Thyroid gland (tissue), 4 donors: ENCODE measurements around the gene ZNF668. TPM values are rescaled to one million over a fixed set of nuclear protein-coding genes. Genes with fewer than 3 reads are reported as not detected.

Source experiments
- DNase-seq, 2 donors: peaks; one replicate each; pipeline ENCODE4 v3.0.0-alpha.2; 2019
- H3K27ac ChIP-seq, 3 donors: fragments of 200-600 bp; sonication (generic); 1 replicate in 2 of 3; 2 replicates in 1 of 3; pipeline ENCODE4 v1.5.1; 2016 to 2019; ENCODE audit warnings: mild to moderate bottlenecking in 1 of 3, moderate library complexity in 1 of 3
- H3K27me3 ChIP-seq: fragments of 200-600 bp; sonication (generic); one replicate; pipeline ENCODE4 v1.5.1; 2019
- H3K36me3 ChIP-seq, 2 donors: fragments of 200-600 bp; sonication (generic); one replicate each; pipeline ENCODE4 v1.5.1; 2016 to 2019
- H3K4me1 ChIP-seq, 2 donors: fragments of 200-600 bp; sonication (generic); one replicate each; pipeline ENCODE4 v1.5.1; 2017 to 2019
- H3K4me3 ChIP-seq, 3 donors: fragments of 200-600 bp; sonication (generic); replicated peaks in 1 of 3; 1 replicate in 2 of 3; 2 replicates in 1 of 3; pipeline ENCODE4 v1.5.1; 2016; ENCODE audit warnings: mild to moderate bottlenecking in 1 of 3
- H3K9me3 ChIP-seq: fragments of 200-600 bp; sonication (generic); one replicate; pipeline ENCODE4 v1.5.1; 2017
- CTCF ChIP-seq, 6 experiments: fragments of 200-600 bp in 3 of 6; fragments of 450-650 bp in 3 of 6; sonication (generic) in 3 of 6; IDR thresholded peaks; one replicate each; pipeline ENCODE4 v1.5.1; 2016 to 2019; ENCODE audit warnings: antibody characterized with exemption in 6 of 6, mild to moderate bottlenecking in 2 of 6, inconsistent platforms in 1 of 6, moderate library complexity in 1 of 6
- POLR2A ChIP-seq, 2 donors: fragments of 450-650 bp; IDR thresholded peaks; one replicate each; pipeline ENCODE4 v1.6.1; 2017; ENCODE audit warnings: antibody characterized with exemption in 2 of 2, mild to moderate bottlenecking in 2 of 2, moderate library complexity in 1 of 2
- WGBS, 2 donors: methylation state at CpG; one replicate each; pipeline ENCODE4 v1.1.5; 2017; 5-methylcytosine and 5-hydroxymethylcytosine counted together
- intact Hi-C: fragments of 100-400 bp; cut with DNase I; formaldehyde crosslinking; loops from one replicate; pipeline ENCODE4 v1.15.1; 2023
- total RNA-seq, 4 donors: library from RNA; depleted of rRNA; stranded (reverse); fragments of >200 nt; gene quantifications; one replicate each; pipeline ENCODE4 v1.2.3, GENCODE V29; 2016

Gene ZNF668
- total RNA-seq, 4 donors from 2014 or later = 9.0 to 15.2 (median 11.9) TPM

- H3K9me3 ChIP-seq = no peaks in the 10 kb centered on the region
- 0% methylated on average over 19 to 42 of the region's 69 CpGs for WGBS, 2 donors
- intact Hi-C loops = loop anchor here (10.0 kb wide), 1 partner anchor 80 kb away; no protein-coding TSS in a partner anchor
- peak within 1 kb of the TSS; percentile 47 to 65 (median 58) for H3K4me3 ChIP-seq
- peaks cover 9% of the 10 kb centered on the region in 2 donors for H3K4me1 ChIP-seq
- H3K27ac ChIP-seq = peak within 1 kb of the TSS; percentile 51 to 81 (median 75)
- H3K27me3 ChIP-seq = no peaks in the 10 kb centered on the region
- TF ChIP-seq POLR2A (IDR thresholded peaks at IDR 0.05) (peak in 1 of 2 donors; percentile 80), CTCF (IDR thresholded peaks at IDR 0.05) (no peak)
- H3K36me3 ChIP-seq = peaks cover 4 to 6% of the 10 kb centered on the region in 2 donors
- peak; percentile 96 to 97 for DNase-seq
These were observed 20.5 kb upstream of the ZNF668 start, which contains the start of gene VKORC1 for GRCh38 chr16:31094424-31095120. Gene VKORC1, minus strand, starts transcription at chr16:31094797. Its CDS starts 68 bp downstream, at chr16:31094729.

- DNase-seq = peak; percentile 25 to 33
- TF ChIP-seq POLR2A (IDR thresholded peaks at IDR 0.05) = no peak
- TF ChIP-seq CTCF (IDR thresholded peaks at IDR 0.05) = no peak
- Histone ChIP-seq H3K27ac (peak overlapping the region; percentile 51 to 81 (median 75)), H3K4me3 (peak overlapping the region; percentile 47 to 65 (median 58)), H3K4me1 (peaks cover 9% of the 10 kb centered on the region in 2 donors), H3K27me3 (no peaks in the 10 kb centered on the region), H3K36me3 (peaks cover 4 to 6% of the 10 kb centered on the region in 2 donors), H3K9me3 (no peaks in the 10 kb centered on the region)
- WGBS, 2 donors = 0 to 2% methylated on average over 20 of the region's 20 CpGs
- intact Hi-C loops = loop anchor here (10.0 kb wide), 1 partner anchor 81 kb away; no protein-coding TSS in a partner anchor
These were observed 20.0 kb upstream of the ZNF668 start for GRCh38 chr16:31094088-31094423.

GRCh38 chr16:31093132-31093703, 19.2 kb upstream of the ZNF668 start:
- H3K27me3 ChIP-seq = no peaks in the 10 kb centered on the region
- H3K27ac ChIP-seq = no peak overlapping the region
- no peaks in the 10 kb centered on the region for H3K9me3 ChIP-seq
- WGBS, 2 donors = 48 to 53% methylated on average over 14 to 16 of the region's 17 CpGs
- no peak for TF ChIP-seq POLR2A (IDR thresholded peaks at IDR 0.05)
- TF ChIP-seq CTCF (IDR thresholded peaks at IDR 0.05) = no peak
- DNase-seq = no peak
- H3K4me1 ChIP-seq = peaks cover 9% of the 10 kb centered on the region in 2 donors
- H3K4me3 ChIP-seq = no peak overlapping the region
- peaks cover 4 to 6% of the 10 kb centered on the region in 2 donors for H3K36me3 ChIP-seq
- intact Hi-C loops = loop anchor here (10.0 kb wide), 1 partner anchor 82 kb away; no protein-coding TSS in a partner anchor

- WGBS, 2 donors = 97 to 98% methylated on average over 5 of the region's 5 CpGs
- no peak for DNase-seq
- no peaks in the 10 kb centered on the region for H3K27me3 ChIP-seq
- peaks cover 9% of the 10 kb centered on the region in 2 donors for H3K4me1 ChIP-seq
- H3K9me3 ChIP-seq = no peaks in the 10 kb centered on the region
- intact Hi-C loops = loop anchor here (10.0 kb wide), 1 partner anchor 82 kb away; no protein-coding TSS in a partner anchor
- no peak for TF ChIP-seq CTCF (IDR thresholded peaks at IDR 0.05)
- no peak for TF ChIP-seq POLR2A (IDR thresholded peaks at IDR 0.05)
- no peak overlapping the region for H3K27ac ChIP-seq
- H3K36me3 ChIP-seq = peaks cover 4 to 6% of the 10 kb centered on the region in 2 donors
- H3K4me3 ChIP-seq = no peak overlapping the region
These were observed 18.3 kb upstream of the ZNF668 start for GRCh38 chr16:31092330-31092729.

GRCh38 chr16:31090540-31090939, 16.5 kb upstream of the ZNF668 start:
- intact Hi-C loops = loop anchor here (10.0 kb wide), 1 partner anchor 84 kb away; no protein-coding TSS in a partner anchor
- Histone ChIP-seq H3K27me3 (no peaks in the 10 kb centered on the region), H3K27ac (no peak overlapping the region), H3K36me3 (peaks cover 4 to 6% of the 10 kb centered on the region in 2 donors), H3K4me1 (peaks cover 9% of the 10 kb centered on the region in 2 donors), H3K4me3 (no peak overlapping the region), H3K9me3 (no peaks in the 10 kb centered on the region)
- TF ChIP-seq CTCF (IDR thresholded peaks at IDR 0.05) (no peak), POLR2A (IDR thresholded peaks at IDR 0.05) (no peak)
- 86 to 92% methylated on average over 2 of the region's 2 CpGs for WGBS, 2 donors
- no peak for DNase-seq
